Keratinocyte (primary cell): ENCODE data around the gene MAN2C1.

Source experiments
- EZH2 ChIP-seq: IDR thresholded peaks from one replicate; pipeline ENCODE4 v1.6.1; 2012; ENCODE audit warnings: inconsistent platforms, mild to moderate bottlenecking, low read length, moderate library complexity
- TF ChIP-seq, protein P1 (sequence below), 3 experiments: IDR thresholded peaks in 1 of 3; conservative IDR thresholded peaks in 1 of 3; optimal IDR thresholded peaks in 1 of 3; 2 replicates in 2 of 3; 3 replicates in 1 of 3; pipeline versions ENCODE3 to v1.5.1; 2011; ENCODE audit warnings: low read length in 3 of 3, mild to moderate bottlenecking in 3 of 3, moderate library complexity in 2 of 3, control low read depth in 1 of 3, inconsistent platforms in 1 of 3; ENCODE audit not compliant: insufficient read depth in 2 of 3; ENCODE audit errors: extremely low read depth in 1 of 3

DNA sequence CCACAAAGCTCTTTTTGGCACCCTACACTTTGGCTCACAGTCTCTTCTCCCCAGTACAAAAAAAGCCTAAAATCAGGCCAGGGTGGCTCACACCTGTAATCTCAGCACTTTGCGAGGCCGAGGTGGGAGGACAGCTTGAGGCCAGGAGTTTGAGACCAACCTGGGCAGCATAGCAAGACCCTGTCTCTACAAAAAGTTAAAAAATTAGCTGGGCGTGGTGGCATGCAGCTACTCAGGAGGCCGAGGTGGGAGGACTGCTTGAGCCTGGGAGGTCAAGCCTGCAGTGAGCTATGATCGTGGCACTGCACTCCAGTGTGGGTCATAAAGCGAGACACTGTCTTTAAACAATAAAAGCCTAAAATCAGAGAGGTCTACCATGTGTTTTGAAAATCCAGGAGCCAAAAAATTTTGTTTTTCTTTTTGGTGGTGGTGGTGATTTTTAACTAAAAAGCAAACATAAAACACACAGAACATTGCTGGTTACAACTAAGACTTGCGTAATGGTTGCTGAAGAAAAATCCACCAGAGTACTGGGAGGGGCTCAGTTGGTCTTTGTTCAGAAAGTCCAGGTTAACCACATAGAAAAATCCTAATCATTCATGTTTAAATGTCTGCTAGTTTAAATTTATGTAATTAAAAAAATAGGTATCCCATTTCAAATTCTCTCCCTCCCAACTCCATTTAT lies 1.6 kb upstream of the MAN2C1 start:
- TF ChIP-seq, protein P1, sequence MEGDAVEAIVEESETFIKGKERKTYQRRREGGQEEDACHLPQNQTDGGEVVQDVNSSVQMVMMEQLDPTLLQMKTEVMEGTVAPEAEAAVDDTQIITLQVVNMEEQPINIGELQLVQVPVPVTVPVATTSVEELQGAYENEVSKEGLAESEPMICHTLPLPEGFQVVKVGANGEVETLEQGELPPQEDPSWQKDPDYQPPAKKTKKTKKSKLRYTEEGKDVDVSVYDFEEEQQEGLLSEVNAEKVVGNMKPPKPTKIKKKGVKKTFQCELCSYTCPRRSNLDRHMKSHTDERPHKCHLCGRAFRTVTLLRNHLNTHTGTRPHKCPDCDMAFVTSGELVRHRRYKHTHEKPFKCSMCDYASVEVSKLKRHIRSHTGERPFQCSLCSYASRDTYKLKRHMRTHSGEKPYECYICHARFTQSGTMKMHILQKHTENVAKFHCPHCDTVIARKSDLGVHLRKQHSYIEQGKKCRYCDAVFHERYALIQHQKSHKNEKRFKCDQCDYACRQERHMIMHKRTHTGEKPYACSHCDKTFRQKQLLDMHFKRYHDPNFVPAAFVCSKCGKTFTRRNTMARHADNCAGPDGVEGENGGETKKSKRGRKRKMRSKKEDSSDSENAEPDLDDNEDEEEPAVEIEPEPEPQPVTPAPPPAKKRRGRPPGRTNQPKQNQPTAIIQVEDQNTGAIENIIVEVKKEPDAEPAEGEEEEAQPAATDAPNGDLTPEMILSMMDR (optimal IDR thresholded peaks at IDR 0.05 in 1 of 3, IDR thresholded peaks at IDR 0.05 in 1 of 3, conservative IDR thresholded peaks at IDR 0.05 in 1 of 3; ENCODE audit: extremely low read depth in 1 of 3, insufficient read depth in 2 of 3, low read length in 3 of 3): no peak
- TF ChIP-seq EZH2: no peak
